Peyer's patch (tissue), 4 donors: ENCODE measurements around the gene MRPL37.

Experiments used
- CTCF ChIP-seq, 6 experiments: fragments of 450-650 bp in 4 of 6; fragments of 200-600 bp in 2 of 6; sonication (generic) in 1 of 6; IDR thresholded peaks; one replicate each; pipeline ENCODE4 v1.5.1; 2017 to 2019; ENCODE audit warnings: antibody characterized with exemption in 6 of 6, mild to moderate bottlenecking in 3 of 6, moderate library complexity in 1 of 6
- POLR2A ChIP-seq, 2 donors: fragments of 450-650 bp; IDR thresholded peaks; one replicate each; pipeline ENCODE4 v1.5.1; 2017; ENCODE audit warnings: antibody characterized with exemption in 2 of 2, mild to moderate bottlenecking in 2 of 2, moderate library complexity in 2 of 2

DNA sequence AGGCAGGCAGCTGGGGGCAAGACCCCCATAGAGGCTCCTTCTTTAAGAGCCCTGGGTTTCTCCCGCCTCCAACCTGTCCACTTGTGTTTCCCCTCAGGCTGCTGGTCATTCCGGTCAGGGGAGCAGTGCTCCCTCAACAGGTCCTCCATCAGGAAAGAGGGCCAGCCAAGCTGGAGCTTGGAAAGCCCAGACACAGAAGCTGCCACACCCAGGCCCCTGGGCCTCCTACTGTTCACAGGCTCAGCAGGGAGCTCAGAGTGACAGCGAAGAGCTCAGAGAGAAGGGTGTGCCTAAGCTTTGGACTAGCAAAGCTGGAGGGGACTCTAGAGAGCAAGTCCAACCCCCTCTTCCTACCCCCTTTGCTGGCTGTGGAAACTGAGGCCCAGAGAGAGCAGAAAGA lies 36.9 kb upstream of the MRPL37 start:
- TF ChIP-seq POLR2A (IDR thresholded peaks at IDR 0.05), result no peak
- TF ChIP-seq CTCF (IDR thresholded peaks at IDR 0.05), result no peak
